Gastroesophageal sphincter (tissue), 4 donors: ENCODE data around the gene SUN1. TPM values are rescaled to one million over a fixed set of nuclear protein-coding genes. Genes with fewer than 3 reads are reported as not detected.

Experiments
- ATAC-seq: fragments of 150-250 bp; one replicate; pipeline ENCODE4 v1.9.1; 2016; ENCODE audit warnings: mild to moderate bottlenecking, moderate library complexity
- H3K27ac ChIP-seq, 4 donors: fragments of 200-600 bp; sonication (generic) in 3 of 4; 1 replicate in 3 of 4; 2 replicates in 1 of 4; pipeline ENCODE4 v1.5.1; 2016 to 2019
- H3K27me3 ChIP-seq: fragments of 200-600 bp; sonication (generic); one replicate; pipeline ENCODE4 v1.5.1; 2019
- H3K36me3 ChIP-seq, 2 donors: fragments of 200-600 bp; sonication (generic); one replicate each; pipeline ENCODE4 v1.5.1; 2019; ENCODE audit warnings: control low read depth in 1 of 2
- H3K4me1 ChIP-seq, 3 donors: fragments of 200-600 bp; sonication (generic); 1 replicate in 2 of 3; 2 replicates in 1 of 3; pipeline ENCODE4 v1.5.1; 2016 to 2019; ENCODE audit warnings: control low read depth in 2 of 3
- H3K4me3 ChIP-seq, 2 donors: fragments of 200-600 bp; sonication (generic); one replicate each; pipeline ENCODE4 v1.5.1; 2019; ENCODE audit warnings: mild to moderate bottlenecking in 1 of 2, moderate library complexity in 1 of 2
- H3K9me3 ChIP-seq, 3 donors: fragments of 200-600 bp; sonication (generic); one replicate each; pipeline ENCODE4 v1.5.1; 2017 to 2019; ENCODE audit warnings: control low read depth in 2 of 3
- CTCF ChIP-seq, 4 experiments: fragments of 200-600 bp in 2 of 4; fragments of 450-650 bp in 2 of 4; sonication (generic) in 1 of 4; IDR thresholded peaks; one replicate each; pipeline ENCODE4 v1.5.1; 2017 to 2019; ENCODE audit warnings: antibody characterized with exemption in 4 of 4, mild to moderate bottlenecking in 2 of 4, moderate library complexity in 2 of 4
- EP300 ChIP-seq: sonication (generic); formaldehyde crosslinking; IDR thresholded peaks from one replicate; pipeline ENCODE4 v1.6.1; 2017; ENCODE audit warnings: antibody characterized with exemption, mild to moderate bottlenecking
- POLR2A ChIP-seq, 2 donors: fragments of 450-650 bp; IDR thresholded peaks; one replicate each; pipeline ENCODE4 v1.6.1; 2017; ENCODE audit warnings: antibody characterized with exemption in 2 of 2, mild to moderate bottlenecking in 2 of 2, moderate library complexity in 1 of 2
- POLR2AphosphoS5 ChIP-seq: sonication (generic); formaldehyde crosslinking; IDR thresholded peaks from one replicate; pipeline ENCODE4 v1.6.1; 2017; ENCODE audit warnings: antibody characterized with exemption
- WGBS, 2 donors: methylation state at CpG; one replicate each; pipeline ENCODE4 v1.1.5; 2018; ENCODE audit warnings: low coverage in 1 of 2; 5-methylcytosine and 5-hydroxymethylcytosine counted together
- total RNA-seq, 4 donors: library from RNA; depleted of rRNA; stranded (reverse); fragments of >200 nt; gene quantifications; one replicate each; pipeline ENCODE4 v1.1.0, GENCODE V29; 2016

Gene SUN1
- total RNA-seq, 4 donors from 2014 or later = 151 to 261 (median 231) TPM

- TF ChIP-seq EP300 (no peak), POLR2AphosphoS5 (no peak), CTCF (IDR thresholded peaks at IDR 0.05) (no peak), POLR2A (IDR thresholded peaks at IDR 0.05) (no peak)
- peak overlapping the region in 2 of 4 donors; percentile 11 for H3K27ac ChIP-seq
- H3K9me3 ChIP-seq = no peaks in the 10 kb centered on the region
- H3K36me3 ChIP-seq = peaks cover 0 to 6% of the 10 kb centered on the region in 2 donors
- ATAC-seq = peak; percentile 22
- H3K27me3 ChIP-seq = no peaks in the 10 kb centered on the region
- peak overlapping the region in 1 of 2 donors; percentile 14 for H3K4me3 ChIP-seq
- 16 to 100% methylated on average over 1 to 4 of the region's 17 CpGs for WGBS, 2 donors
- peaks cover 0 to 26% (median 5%) of the 10 kb centered on the region in 3 donors for H3K4me1 ChIP-seq
These were observed 84.1 kb downstream of the SUN1 start for GRCh38 chr7:916291-916941.

DNA sequence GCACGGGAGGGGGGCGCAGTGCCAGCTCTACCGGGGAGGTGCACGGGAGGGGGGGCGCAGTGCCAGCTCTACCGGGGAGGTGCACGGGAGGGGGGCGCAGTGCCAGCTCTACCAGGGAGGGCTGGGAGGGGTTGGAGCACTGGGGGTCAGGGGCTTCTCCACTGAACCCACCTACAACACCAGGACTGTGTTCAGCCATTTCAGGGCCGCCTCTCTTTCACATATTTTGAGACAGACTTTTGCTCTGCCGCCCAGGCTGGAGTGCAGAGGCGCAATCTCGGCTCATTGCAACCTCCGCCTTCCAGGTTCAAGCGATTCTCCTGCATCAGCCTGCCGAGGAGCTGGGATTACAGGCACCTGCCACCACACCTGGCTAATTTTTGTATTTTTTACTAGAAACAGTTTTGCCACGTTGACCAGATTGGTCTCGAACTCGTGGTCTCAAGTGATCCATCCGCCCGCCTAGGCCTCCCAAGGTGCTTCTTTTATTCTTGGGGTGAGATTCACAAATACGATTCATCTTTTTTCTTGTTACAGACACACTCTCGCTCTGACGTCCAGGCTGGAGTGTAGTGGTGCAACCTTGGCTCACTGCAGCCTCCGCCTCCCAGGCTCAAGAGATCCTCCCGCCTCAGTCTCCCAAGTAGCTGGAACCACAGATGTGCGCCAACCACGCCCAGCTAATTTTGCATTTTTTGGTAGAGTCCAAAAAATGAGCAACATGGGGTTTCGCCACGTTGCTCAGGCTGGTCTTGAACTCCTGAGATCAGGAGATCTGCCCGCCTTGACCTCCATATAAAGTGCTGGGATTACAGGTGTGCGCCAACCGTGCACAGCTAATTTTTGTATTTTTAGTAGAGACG lies 85.2 kb downstream of the SUN1 start:
- Histone ChIP-seq H3K27ac (no peak overlapping the region), H3K9me3 (no peaks in the 10 kb centered on the region), H3K4me3 (no peak overlapping the region), H3K4me1 (peaks cover 0 to 36% (median 5%) of the 10 kb centered on the region in 3 donors), H3K36me3 (peaks cover 0 to 6% of the 10 kb centered on the region in 2 donors), H3K27me3 (no peaks in the 10 kb centered on the region)
- 79 to 85% methylated on average over 16 to 19 of the region's 33 CpGs for WGBS, 2 donors
- no peak for TF ChIP-seq POLR2A (IDR thresholded peaks at IDR 0.05)
- TF ChIP-seq CTCF (IDR thresholded peaks at IDR 0.05) = no peak
- no peak for ATAC-seq

- Histone ChIP-seq H3K27ac (no peak overlapping the region), H3K27me3 (no peaks in the 10 kb centered on the region), H3K4me1 (peaks cover 0 to 40% (median 7%) of the 10 kb centered on the region in 3 donors), H3K9me3 (no peaks in the 10 kb centered on the region), H3K36me3 (peaks cover 0 to 6% of the 10 kb centered on the region in 2 donors), H3K4me3 (no peak overlapping the region)
- 80 to 100% methylated on average over 1 to 3 of the region's 9 CpGs for WGBS, 2 donors
- no peak for TF ChIP-seq POLR2A (IDR thresholded peaks at IDR 0.05)
- TF ChIP-seq POLR2AphosphoS5 = no peak
- no peak for TF ChIP-seq CTCF (IDR thresholded peaks at IDR 0.05)
- no peak for ATAC-seq
These were observed 85.8 kb downstream of the SUN1 start for GRCh38 chr7:918118-918425.

- Histone ChIP-seq H3K27ac (no peak overlapping the region), H3K36me3 (peaks cover 0 to 6% of the 10 kb centered on the region in 2 donors), H3K27me3 (no peaks in the 10 kb centered on the region), H3K4me3 (no peak overlapping the region), H3K4me1 (peaks cover 0 to 45% (median 8%) of the 10 kb centered on the region in 3 donors), H3K9me3 (no peaks in the 10 kb centered on the region)
- TF ChIP-seq POLR2AphosphoS5 = no peak
- no peak for TF ChIP-seq POLR2A (IDR thresholded peaks at IDR 0.05)
- no peak for TF ChIP-seq CTCF (IDR thresholded peaks at IDR 0.05)
- no CpG with 5 or more reads among the region's 21 CpGs for WGBS, 2 donors
- no peak for ATAC-seq
These were observed 86.3 kb downstream of the SUN1 start for GRCh38 chr7:918441-919113.
